ENCODE measurements around the gene GADD45B.
"Not testable (repeated sequence)": the region's sequence is repeated elsewhere in the genome, so short reads cannot be mapped to it uniquely, and the experiment has no call there.

GADD45B gene

DNA sequence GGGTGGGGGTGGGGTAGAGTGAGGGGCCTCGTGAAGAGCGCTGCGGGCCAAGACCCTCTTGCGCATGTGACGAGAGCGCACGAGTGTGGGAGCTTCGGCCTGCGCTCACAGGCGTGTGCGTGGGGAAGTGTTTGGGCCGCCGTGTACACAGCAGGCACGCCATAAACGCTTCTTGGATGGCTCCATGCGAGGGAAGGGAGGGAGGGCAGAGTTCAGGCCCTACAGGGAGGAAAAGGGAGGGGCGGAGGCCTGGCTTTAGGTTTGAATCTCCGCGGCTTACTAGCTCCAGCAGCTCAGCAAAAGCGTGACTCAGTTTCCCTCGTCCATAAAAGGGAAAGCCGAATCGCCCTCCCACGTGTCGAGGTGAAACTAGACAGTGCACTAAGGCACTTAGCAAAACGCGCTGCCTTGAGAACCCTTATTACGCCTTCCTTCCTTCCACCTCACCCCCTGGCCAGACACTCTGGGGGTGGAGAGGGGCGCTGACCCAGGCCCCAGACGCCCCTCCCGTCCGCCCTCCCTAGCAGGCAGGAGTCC is 12.5 kb downstream of the GADD45B start:
- DNase-seq (ENCODE audit: low spot score) = no peak

- DNase-seq (ENCODE audit: low spot score) = peak; percentile 48
Observed at GRCh38 chr19:2488942-2489731, 13.2 kb downstream of the GADD45B start.

DNA sequence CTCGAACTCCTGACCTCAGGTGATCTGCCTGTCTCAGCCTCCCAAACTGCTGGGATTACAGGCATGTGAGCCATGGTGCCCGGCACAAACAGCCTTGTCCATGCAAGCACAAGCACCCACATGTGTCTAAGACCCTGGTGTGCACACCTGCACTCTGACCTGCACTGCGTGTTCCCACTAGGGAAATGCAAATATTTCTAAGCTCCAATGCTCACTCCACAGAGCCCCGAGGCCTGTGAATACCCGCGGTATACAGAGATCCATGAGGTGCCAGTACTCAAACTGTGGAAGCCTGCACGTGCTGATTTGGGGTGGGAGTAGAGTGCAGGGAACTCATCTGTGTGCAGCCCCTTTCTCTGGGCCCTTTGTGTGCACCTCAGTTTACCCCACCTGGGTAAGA is 14.7 kb downstream of the GADD45B start:
- DNase-seq (ENCODE audit: low spot score) = no peak

- DNase-seq (ENCODE audit: low spot score) = peak; percentile 62
Observed at GRCh38 chr19:2491130-2491801, 15.3 kb downstream of the GADD45B start.

- no peak for DNase-seq (ENCODE audit: low spot score)
Observed at GRCh38 chr19:2492870-2493269, 16.9 kb downstream of the GADD45B start.

DNA sequence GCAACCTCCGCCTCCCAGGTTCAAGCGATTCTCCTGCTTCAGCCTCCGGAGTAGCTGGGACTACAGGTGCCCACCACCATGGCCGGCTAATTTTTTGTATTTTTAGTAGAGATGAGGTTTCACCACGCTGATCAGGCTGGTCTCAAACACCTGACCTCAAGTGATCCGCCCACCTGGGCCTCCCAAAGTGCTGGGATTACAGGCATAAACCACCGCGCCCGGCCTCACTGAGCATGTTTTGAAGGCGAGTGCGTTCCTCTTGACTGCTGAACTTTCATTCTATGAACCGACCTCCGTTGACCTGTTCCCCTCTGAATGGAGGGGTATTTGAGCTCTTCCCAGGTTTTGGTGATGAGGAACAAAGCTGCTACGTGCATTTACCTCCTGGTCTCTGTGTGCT is 17.5 kb downstream of the GADD45B start:
- DNase-seq (ENCODE audit: low spot score) = not testable (repeated sequence)

GRCh38 chr19:2494084-2494446 is 18.1 kb downstream of the GADD45B start:
- DNase-seq (ENCODE audit: low spot score) = no peak

- peak; percentile 34 for DNase-seq (ENCODE audit: low spot score)
Observed at GRCh38 chr19:2494447-2495129, 18.7 kb downstream of the GADD45B start.

- DNase-seq (ENCODE audit: low spot score) = peak; percentile 76
Observed at GRCh38 chr19:2495130-2495641, 19.3 kb downstream of the GADD45B start.

DNA sequence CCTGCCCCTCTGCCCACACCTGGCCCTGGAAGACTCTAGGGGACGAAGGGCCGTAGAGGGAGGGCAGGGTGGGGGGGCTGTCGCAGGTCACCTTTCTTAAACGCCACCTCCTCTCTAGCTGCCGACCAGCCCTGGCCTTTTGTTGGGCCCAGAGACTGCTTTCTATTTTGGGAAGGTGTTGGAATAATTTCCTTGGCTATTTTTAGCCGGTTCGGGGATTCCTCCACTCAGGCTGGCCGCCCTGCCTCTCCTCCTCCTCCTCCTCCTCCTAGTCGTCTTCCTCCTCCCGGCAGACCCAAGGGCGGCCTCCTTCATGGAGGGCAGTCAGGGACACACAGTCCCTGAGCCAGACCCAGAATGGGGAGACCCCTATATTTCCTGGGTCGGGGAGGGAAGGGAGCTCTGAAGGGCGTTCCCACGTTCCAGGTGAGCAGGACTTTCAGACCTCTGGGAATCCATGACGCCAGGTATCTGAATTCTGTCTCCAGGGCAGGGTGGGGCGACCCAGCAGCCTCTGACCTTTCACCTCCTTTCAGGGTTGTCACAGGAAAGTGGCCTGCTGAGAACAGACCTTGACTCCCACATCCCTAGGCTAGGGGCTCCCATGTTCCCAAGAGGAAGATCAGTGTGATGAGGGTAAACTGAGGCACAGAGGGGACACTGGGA is 19.9 kb downstream of the GADD45B start:
- DNase-seq (ENCODE audit: low spot score) = no peak

DNA sequence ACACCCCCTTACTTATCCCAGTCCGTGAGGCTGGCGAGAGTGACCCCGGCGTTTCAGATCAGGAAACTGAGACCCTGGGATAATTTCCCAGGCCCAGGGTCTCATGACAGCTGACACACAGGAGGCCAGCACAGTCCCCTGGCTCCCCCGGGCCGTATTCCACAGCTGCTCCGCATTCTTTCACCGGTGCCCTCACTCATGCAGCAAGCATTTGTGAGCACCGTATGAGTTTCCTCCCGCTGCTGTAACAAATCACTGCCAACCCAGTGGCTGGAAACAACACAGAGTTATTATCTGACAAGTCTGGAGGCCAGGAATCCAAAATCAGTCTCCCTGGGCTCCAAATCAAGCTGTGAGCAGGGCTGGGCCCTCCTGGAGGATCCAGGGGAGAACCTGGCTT is 21.3 kb downstream of the GADD45B start:
- DNase-seq (ENCODE audit: low spot score) = no peak

GRCh38 chr19:2500156-2500555 is 24.2 kb downstream of the GADD45B start:
- no peak for DNase-seq (ENCODE audit: low spot score)

- DNase-seq (ENCODE audit: low spot score) = no peak
Observed at GRCh38 chr19:2500841-2501261, 24.9 kb downstream of the GADD45B start.

GRCh38 chr19:2503521-2504109 is 27.7 kb downstream of the GADD45B start:
- peak; percentile 91 for DNase-seq (ENCODE audit: low spot score)

DNA sequence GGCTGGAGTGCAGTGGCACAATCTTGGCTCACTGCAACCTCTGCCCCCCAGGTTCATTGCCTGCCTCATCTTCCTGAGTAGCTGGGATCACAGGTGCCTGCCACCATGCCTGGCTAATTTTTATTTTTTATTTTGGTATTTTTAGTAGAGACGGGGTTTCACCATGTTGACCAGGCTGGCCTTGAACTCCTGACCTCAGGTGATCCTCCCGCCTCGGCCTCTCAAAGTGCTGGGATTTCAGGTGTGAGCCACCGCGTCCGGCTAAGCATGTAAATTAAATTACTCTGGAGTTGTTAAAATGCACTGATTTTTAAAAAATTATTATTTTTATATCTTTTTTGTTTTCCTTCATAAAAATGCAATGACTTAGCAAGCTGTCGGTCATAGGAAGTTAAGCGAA is 30.7 kb downstream of the GADD45B start:
- DNase-seq (ENCODE audit: low spot score) = not testable (repeated sequence)

DNA sequence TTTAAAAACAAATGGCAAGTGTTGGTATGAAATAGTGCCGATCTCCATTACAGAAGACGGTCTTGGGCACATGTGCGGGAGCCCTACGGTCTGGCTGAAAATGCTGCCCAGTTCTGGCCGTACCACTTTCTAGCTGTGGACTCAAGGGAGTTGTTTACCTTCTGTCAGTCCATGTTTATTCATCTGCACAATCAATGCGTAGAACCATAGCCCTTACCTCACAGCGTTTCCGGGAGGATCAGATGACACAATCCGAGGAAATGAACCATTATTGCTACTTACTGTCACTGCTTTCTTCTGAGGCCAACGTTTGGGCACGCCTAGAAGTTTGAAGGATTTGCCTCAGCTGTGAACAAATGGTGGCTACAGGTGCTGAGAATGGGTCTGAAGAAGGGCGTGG is 31.2 kb downstream of the GADD45B start:
- peak; percentile 76 for DNase-seq (ENCODE audit: low spot score)

DNA sequence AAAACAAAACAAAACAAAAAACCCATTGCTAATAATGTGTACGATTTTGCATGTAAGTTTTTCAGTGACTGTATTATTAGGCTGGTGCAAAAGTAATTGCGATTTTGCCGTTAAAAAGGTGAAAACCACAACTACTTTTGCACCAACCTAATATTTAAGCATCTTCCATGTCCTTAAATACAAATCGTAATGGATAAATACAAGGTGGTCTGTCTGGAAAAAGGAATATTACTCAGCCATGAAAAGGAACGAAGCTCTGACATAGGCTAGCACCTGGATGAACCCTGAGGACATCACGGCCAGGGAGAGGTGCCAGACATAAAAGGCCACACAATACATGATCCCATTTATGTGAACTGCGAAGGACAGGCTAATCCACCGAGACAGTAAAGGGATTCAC is 33.2 kb downstream of the GADD45B start:
- no peak for DNase-seq (ENCODE audit: low spot score)

DNA sequence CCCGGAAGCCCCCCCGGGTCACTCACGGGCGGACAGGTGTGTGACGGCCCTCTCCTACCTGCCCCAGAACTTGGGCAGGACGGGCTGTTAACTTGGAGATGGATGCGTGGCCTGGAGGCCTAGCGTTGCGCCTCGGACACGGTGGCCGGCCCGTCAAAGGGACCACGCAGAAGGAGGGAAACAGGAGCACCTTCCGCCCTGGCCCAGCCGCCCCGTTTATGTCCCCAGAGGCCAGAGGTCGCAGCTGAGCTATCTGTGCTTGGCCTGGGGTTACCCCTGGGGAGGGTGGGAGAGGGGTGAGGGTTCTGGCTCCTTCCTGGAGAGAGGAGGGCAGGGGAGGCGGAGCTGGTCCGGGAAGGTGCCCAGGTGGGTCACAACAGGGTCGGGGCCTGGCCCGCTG is 35.6 kb downstream of the GADD45B start:
- DNase-seq (ENCODE audit: low spot score) = no peak

DNA sequence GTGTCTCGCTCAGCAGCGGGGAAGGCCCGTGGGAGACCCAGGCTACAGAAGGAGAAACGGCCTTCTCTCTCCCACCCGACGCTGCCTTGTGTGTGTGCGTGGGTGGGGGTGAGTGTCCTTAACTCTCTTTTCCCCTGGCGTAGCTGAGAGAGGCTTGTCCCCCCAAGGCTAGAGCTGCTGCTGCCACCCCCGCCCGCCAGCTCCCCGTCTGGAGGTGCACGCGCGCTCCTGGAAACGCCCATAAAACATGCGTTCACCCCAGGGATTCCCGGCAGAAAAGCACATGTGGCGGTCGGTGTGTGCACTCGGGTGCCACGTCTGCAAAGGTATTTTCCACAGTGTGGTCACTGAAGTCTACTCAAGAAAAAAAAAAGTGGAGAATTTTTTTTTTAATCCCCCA is 36.1 kb downstream of the GADD45B start:
- no peak for DNase-seq (ENCODE audit: low spot score)

DNA sequence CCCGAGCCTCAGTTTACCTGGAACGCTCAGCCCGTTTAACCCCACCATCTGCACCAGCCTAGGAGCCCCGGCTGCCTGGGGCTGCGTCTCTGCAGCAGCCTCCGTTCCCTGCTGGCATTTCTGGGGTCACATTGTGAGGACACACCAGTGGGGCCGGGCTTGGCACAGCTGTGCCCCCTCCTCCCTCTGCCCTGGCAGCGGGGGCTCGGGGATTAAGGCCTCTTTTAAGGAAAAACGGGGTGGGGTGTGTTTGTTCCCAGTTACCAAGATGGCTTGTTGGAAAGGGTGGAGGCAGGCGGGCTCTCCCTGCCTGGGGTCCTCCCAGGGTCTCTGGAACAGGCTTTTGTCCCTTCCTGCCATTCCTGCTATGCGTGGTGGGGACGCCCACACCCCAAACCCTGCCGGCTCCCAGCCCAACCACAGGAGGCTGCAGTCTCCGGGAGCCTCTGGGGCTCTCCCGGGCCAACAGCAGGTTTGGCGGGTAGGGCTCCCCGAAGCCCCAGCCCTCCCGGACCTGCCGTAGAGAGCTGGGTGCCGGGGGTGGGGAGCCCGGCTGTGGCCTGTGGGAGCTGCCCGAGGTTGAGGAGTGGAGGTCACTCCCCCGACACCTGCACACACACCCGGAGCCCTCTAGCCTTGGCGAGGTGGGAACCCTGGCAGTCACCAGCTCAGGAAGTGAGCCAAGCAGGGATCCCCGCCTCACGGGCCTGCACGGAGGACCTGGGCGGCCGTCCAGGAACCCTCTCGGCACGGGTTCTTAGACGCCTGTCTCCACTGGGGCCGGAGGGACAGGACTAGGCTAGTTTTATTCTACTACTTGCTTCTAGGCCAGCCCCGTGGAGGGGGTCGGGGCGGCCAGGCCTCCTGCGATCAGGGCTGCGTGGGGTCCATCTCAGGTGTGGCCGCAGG is 36.9 kb downstream of the GADD45B start:
- DNase-seq (ENCODE audit: low spot score) = no peak
